K562 (cell line): ENCODE results near the gene ZNF780A. TPM values are rescaled to one million over a fixed set of nuclear protein-coding genes. Genes with fewer than 3 reads are reported as not detected.

Source experiments
- CBX1 ChIP-seq: sonication (generic); IDR thresholded peaks from 2 replicates; pipeline ENCODE4 v1.6.1; 2016; ENCODE audit warnings: antibody characterized with exemption, low read depth, mild to moderate bottlenecking
- CBX5 ChIP-seq: IDR thresholded peaks from 2 replicates; pipeline ENCODE4 v1.6.1; 2014; ENCODE audit warnings: low read depth, borderline replicate concordance
- L3MBTL2 ChIP-seq: fragments of 450-650 bp; IDR thresholded peaks from 2 replicates; pipeline ENCODE4 v1.6.1; 2016; ENCODE audit warnings: mild to moderate bottlenecking, moderate library complexity
- MGA ChIP-seq: fragments of 450-650 bp; IDR thresholded peaks from 2 replicates; pipeline ENCODE4 v1.6.1; 2016; ENCODE audit warnings: mild to moderate bottlenecking, moderate library complexity
- POLR2H ChIP-seq: IDR thresholded peaks from 2 replicates; pipeline ENCODE4 v1.6.1; 2016; ENCODE audit warnings: missing genetic modification characterization, low read depth, mild to moderate bottlenecking, control low read depth, missing compliant biosample characterization, moderate library complexity
- SOX6 ChIP-seq: fragments of 450-650 bp; IDR thresholded peaks from 2 replicates; pipeline ENCODE4 v1.6.1; 2014; ENCODE audit warnings: mild to moderate bottlenecking
- ZNF311 ChIP-seq: fragments of 250-450 bp; sonication (Bioruptor Pico); IDR thresholded peaks from 2 replicates; pipeline ENCODE4 v1.4.0; 2020; ENCODE audit warnings: mild to moderate bottlenecking, moderate library complexity
- polyA plus RNA-seq, 8 experiments: library from polyadenylated mRNA; depleted of rRNA in 4 of 8; stranded (reverse) in 5 of 8; unstranded in 3 of 8; fragments of >200 nt; fragmentation: Nextera tagmentation in 2 of 8; fragmentation: Illumina TruSeq in 1 of 8; extraction: Ambion mirVana in 2 of 8; extraction: Trizol in 1 of 8; gene quantifications; 2 replicates each; pipeline versions ENCODE4 v1.2.1 to v1.2.3, GENCODE V29; 2011 to 2014; ENCODE audit warnings: inconsistent platforms in 1 of 8, missing spikeins in 1 of 8
- total RNA-seq, 7 experiments: library from RNA; depleted of rRNA in 6 of 7; stranded (reverse); fragments of >200 nt in 6 of 7; fragmentation: Illumina TruSeq in 2 of 7; extraction: Trizol in 2 of 7; gene quantifications; 2 replicates each; pipeline versions ENCODE4 v1.2.1 to v1.2.3, GENCODE V29; 2011 to 2021; ENCODE audit warnings: low replicate concordance in 1 of 7

The ZNF780A gene
- total and polyA plus RNA-seq, 9 of the 15 experiments (the other 6 are each of a cell fraction or from before 2014, with no cell fraction given): 11.7 to 36.1 (median 25.8) TPM

- TF ChIP-seq L3MBTL2: no peak
- TF ChIP-seq ZNF311 (CRISPR knock-in tag): no peak
- TF ChIP-seq POLR2H: 0 out of 2 replicates have a peak, but pooled peaks have one; percentile 20
- TF ChIP-seq MGA: peak; percentile 12; the same call in 1 of the 2 replicates
- TF ChIP-seq CBX1: peak; percentile 56; the same call in 1 of the 2 replicates
- peak; percentile 24; the same call in 1 of the 2 replicates for TF ChIP-seq SOX6
- peak; percentile 93 for TF ChIP-seq CBX5
Observed at GRCh38 chr19:40025938-40026596, 64.7 kb downstream of the ZNF780A start (continued).
